CD4-positive, alpha-beta T cell treated with Interleukin-17A for 4 hours (primary cell): ENCODE results near the gene GTF3C5.
"Not testable (repeated sequence)": the region's sequence is repeated elsewhere in the genome, so short reads cannot be mapped to it uniquely, and the experiment has no call there.

Experiments used
- DNase-seq: peaks from one replicate; pipeline ENCODE4 v3.0.0-alpha.2; 2020; ENCODE audit warnings: mixed read lengths

GTF3C5 gene

DNA sequence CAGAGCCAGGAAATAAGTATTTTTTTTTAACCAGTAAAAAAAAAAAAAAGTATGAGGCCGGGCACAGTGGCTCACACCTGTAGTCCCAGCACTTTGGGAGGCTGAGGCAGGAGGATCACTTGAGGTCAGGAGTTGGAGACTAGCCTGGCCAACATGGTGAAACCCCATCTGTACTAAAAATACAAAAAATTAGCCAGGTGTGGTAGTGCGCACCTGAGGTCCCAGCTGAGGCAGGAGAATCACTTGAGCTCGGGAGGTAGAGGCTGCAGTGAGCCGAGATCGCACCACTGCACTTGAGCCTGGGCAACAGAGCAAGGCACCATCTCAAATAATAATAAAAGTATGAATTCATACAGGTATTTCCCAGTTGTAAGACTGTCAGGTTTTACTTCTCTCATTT is 41.4 kb downstream of the GTF3C5 start:
- DNase-seq, result not testable (repeated sequence)

- DNase-seq, result no peak
Measured at GRCh38 chr9:133073086-133074014, 42.6 kb downstream of the GTF3C5 start.

GRCh38 chr9:133074111-133074651 is 43.4 kb downstream of the GTF3C5 start:
- no peak for DNase-seq

- DNase-seq, result no peak
Measured at GRCh38 chr9:133075925-133076630, 45.3 kb downstream of the GTF3C5 start.

DNA sequence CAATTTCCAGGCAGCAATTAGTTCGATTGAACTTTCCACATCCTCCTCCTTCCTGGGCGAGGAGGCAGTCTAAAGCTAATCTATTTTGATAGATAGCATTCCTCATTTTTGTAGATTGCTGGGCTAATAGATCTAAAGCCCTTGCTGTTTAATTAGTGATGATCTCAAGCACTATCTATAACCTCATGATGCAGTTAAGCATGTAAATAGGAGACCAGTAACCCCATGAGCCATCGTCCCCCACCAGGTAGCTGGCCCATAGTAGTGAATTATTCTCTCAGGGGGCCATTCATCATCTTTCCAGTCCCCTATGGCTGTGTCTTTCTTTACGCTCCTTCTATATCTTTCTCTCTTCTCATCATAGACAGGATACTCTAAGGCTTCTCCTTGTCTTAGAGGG is 45.9 kb downstream of the GTF3C5 start:
- no peak for DNase-seq

DNA sequence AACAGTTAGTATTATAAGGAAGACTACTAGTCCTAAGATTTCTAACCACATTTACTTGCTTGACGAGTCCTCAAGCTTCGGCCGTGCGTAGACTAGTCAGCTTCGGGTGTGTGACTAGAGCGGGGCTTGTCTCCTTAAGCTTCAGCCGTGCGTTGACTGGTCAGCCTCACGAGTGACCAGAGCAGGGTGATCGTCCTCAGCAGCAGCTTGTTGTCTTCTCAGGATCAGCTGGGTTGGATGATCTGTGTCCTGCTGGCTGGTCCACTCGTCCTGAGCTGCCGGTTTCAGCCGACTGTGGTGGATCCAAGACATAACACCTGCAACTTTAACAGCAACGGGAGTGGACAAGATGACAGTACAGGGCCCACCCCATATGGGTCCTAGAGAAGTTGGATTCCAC is 47.7 kb downstream of the GTF3C5 start:
- DNase-seq, result no peak

- no peak for DNase-seq
Measured at GRCh38 chr9:133080161-133080560, 49.4 kb downstream of the GTF3C5 start.

GRCh38 chr9:133080786-133081779 is 50.3 kb downstream of the GTF3C5 start:
- DNase-seq, result not testable (repeated sequence)

GRCh38 chr9:133081957-133082644 is 51.3 kb downstream of the GTF3C5 start:
- not testable (repeated sequence) for DNase-seq

GRCh38 chr9:133083688-133084087 is 52.9 kb downstream of the GTF3C5 start:
- DNase-seq, result not testable (repeated sequence)

GRCh38 chr9:133086212-133086860 is 55.5 kb downstream of the GTF3C5 start:
- DNase-seq, result not testable (repeated sequence)

- DNase-seq, result no peak
Measured at GRCh38 chr9:133086894-133087293, 56.1 kb downstream of the GTF3C5 start.

DNA sequence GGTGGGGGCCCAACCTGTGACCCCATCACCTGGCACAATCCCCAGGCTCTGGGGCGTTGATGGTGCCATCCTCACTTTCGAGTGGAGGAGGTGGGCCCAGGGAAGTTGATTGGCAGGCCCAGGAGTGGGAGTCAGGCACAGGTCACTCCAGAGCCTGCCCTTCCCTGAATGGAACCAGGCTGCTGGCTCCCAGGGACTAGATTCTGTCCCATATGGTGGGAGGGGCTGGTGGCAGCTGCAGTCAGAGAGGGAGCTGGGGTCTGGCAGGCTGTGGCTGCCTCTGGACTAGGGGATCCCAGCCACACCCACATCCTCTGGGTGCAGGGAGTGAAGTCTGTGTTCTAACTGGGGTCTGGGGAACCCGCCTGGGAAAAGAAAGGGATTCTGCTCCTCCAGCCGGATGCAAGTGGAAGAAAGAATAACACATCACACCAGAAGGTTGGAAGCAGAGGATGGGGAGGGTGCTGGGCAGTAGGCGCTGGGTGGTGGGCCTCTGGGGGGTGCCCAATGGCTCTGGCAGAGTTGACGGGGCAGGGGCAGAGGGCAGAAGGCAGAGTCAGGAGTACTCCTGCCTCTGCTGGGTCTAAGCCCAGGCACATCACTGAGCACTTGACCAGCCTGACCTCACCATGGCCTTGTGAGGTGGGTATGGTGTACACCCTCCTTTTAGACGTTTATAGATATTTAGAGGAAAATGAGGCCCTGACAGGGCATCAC is 56.8 kb downstream of the GTF3C5 start:
- DNase-seq, result no peak

GRCh38 chr9:133088146-133088750 is 57.5 kb downstream of the GTF3C5 start:
- no peak for DNase-seq

GRCh38 chr9:133088756-133089155 is 58.0 kb downstream of the GTF3C5 start:
- DNase-seq, result no peak

- DNase-seq, result no peak
Measured at GRCh38 chr9:133089271-133089671, 58.5 kb downstream of the GTF3C5 start.

- DNase-seq, result no peak
Measured at GRCh38 chr9:133090187-133090586, 59.4 kb downstream of the GTF3C5 start.

DNA sequence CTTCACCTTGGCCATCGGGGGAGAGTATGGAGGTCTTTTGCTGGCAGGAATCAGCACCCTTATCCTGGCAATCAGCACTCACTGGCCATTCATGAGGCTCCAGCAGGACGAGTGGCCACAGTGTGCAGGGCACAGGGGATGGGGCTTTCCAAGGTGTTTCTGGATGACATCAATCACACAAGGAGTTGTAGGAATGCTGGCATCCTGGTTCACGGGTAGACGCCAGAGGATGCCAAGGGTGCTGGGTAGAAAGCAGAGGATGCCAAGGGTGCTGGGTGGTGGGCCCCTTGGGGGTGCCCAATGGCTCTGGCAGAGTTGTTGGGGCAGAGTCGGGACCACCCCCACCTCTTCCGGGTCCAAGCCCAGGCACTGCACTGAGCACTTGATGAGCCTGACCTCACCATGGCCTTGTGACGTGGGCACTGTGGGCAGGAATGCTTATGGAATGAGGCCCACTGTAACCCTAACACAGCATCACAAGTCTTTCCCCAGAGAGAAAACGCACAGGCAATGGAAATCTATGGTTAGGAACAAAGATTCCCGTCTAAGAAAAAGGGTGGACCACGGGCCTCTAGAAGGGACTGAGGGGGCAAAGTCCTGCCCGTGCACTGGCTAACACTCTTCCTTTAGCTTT is 60.1 kb downstream of the GTF3C5 start:
- DNase-seq, result no peak

- DNase-seq, result not testable (repeated sequence)
Measured at GRCh38 chr9:133094351-133094750, 63.6 kb downstream of the GTF3C5 start.
